PC-9 (cell line): ENCODE data around the gene ADARB2. TPM values are rescaled to one million over a fixed set of nuclear protein-coding genes. Genes with fewer than 3 reads are reported as not detected.

Source experiments
- BruUV-seq: library from RNA; stranded (reverse); fragments of 400-500 nt; replicated peaks from 2 replicates; lab custom pipeline; 2021; lab: Mats Ljungman, UMichigan
- CTCF ChIA-PET: fragments of 300-600 bp; sonication (Branson Sonifier 250); formaldehyde crosslinking; loops from one replicate; lab custom pipeline; 2022; ENCODE audit warnings: antibody characterized with exemption; lab: Charles Lee
- POLR2A ChIA-PET: fragments of 300-600 bp; sonication (Branson Sonifier 250); formaldehyde crosslinking; loops from one replicate; lab custom pipeline; 2022; ENCODE audit warnings: antibody characterized with exemption; ENCODE audit not compliant: unreplicated experiment; lab: Charles Lee
- DNase-seq, 2 experiments: peaks; one replicate each; pipeline versions ENCODE4 v3.0.0 to v3.0.0-alpha.2; 2015 to 2022; ENCODE audit warnings: mixed read lengths in 1 of 2
- H2AFZ ChIP-seq: fragments of 200-600 bp; sonication (generic); 2 replicates; pipeline ENCODE4 v1.8.1; 2017; ENCODE audit warnings: antibody characterized with exemption
- H3F3A ChIP-seq: fragments of 200-600 bp; sonication (generic); 2 replicates; pipeline ENCODE4 v1.8.1; 2017; ENCODE audit warnings: antibody characterized with exemption, mild to moderate bottlenecking, low read depth; ENCODE audit not compliant: insufficient read depth
- H3K27ac ChIP-seq: fragments of 200-600 bp; sonication (generic); 2 replicates; pipeline ENCODE4 v1.6.1; 2016; ENCODE audit warnings: mixed run types
- H3K27me3 ChIP-seq: fragments of 200-600 bp; sonication (generic); 2 replicates; pipeline ENCODE4 v1.6.1; 2016; ENCODE audit warnings: low read depth, mixed run types; ENCODE audit not compliant: insufficient read depth
- H3K36me3 ChIP-seq: fragments of 200-600 bp; sonication (generic); 2 replicates; pipeline ENCODE4 v1.6.1; 2016; ENCODE audit warnings: low read depth, mixed run types
- H3K4me1 ChIP-seq: fragments of 200-600 bp; sonication (generic); replicated peaks from 2 replicates; pipeline ENCODE4 v1.6.1; 2016; ENCODE audit warnings: mixed run types; ENCODE audit not compliant: insufficient read depth
- H3K4me2 ChIP-seq: fragments of 200-600 bp; sonication (generic); 2 replicates; pipeline ENCODE4 v1.6.1; 2017; ENCODE audit warnings: mixed run types
- H3K4me3 ChIP-seq: fragments of 200-600 bp; sonication (generic); 2 replicates; pipeline ENCODE4 v1.6.1; 2016; ENCODE audit warnings: mixed run types
- H3K79me2 ChIP-seq: fragments of 200-600 bp; sonication (generic); 2 replicates; pipeline ENCODE4 v1.6.1; 2017; ENCODE audit warnings: low read depth, mixed run types
- H3K9me2 ChIP-seq: fragments of 200-600 bp; sonication (generic); 2 replicates; pipeline ENCODE4 v1.8.1; 2017; ENCODE audit warnings: mild to moderate bottlenecking; ENCODE audit not compliant: insufficient read depth
- H3K9me3 ChIP-seq: fragments of 200-600 bp; sonication (generic); 2 replicates; pipeline ENCODE4 v1.8.1; 2016; ENCODE audit warnings: low read depth; ENCODE audit not compliant: insufficient read depth
- H4K20me1 ChIP-seq: fragments of 200-600 bp; sonication (generic); 2 replicates; pipeline ENCODE4 v1.8.1; 2017; ENCODE audit not compliant: insufficient read depth
- EZH2 ChIP-seq: fragments of 200-600 bp; sonication (generic); IDR thresholded peaks from 2 replicates; pipeline ENCODE4 v1.8.0; 2017; ENCODE audit warnings: antibody characterized with exemption, low read depth
- intact Hi-C: fragments of 100-400 bp; cut with micrococcal nuclease; formaldehyde crosslinking; loops from one replicate; pipeline ENCODE4 v1.10.0; 2022; ENCODE audit not compliant: unreplicated experiment
- total RNA-seq: library from RNA; stranded (reverse); gene quantifications from 2 replicates; pipeline ENCODE4 v1.2.3, GENCODE V29; 2021
- TF ChIP-seq, protein P1 (sequence below): fragments of 200-600 bp; sonication (generic); conservative IDR thresholded peaks from 2 replicates; pipeline ENCODE4 v1.6.1; 2017; ENCODE audit warnings: mixed run types, antibody characterized with exemption, mild to moderate bottlenecking, moderate library complexity

ADARB2 gene
- total RNA-seq, 1 experiment from 2014 or later: not detected

DNA sequence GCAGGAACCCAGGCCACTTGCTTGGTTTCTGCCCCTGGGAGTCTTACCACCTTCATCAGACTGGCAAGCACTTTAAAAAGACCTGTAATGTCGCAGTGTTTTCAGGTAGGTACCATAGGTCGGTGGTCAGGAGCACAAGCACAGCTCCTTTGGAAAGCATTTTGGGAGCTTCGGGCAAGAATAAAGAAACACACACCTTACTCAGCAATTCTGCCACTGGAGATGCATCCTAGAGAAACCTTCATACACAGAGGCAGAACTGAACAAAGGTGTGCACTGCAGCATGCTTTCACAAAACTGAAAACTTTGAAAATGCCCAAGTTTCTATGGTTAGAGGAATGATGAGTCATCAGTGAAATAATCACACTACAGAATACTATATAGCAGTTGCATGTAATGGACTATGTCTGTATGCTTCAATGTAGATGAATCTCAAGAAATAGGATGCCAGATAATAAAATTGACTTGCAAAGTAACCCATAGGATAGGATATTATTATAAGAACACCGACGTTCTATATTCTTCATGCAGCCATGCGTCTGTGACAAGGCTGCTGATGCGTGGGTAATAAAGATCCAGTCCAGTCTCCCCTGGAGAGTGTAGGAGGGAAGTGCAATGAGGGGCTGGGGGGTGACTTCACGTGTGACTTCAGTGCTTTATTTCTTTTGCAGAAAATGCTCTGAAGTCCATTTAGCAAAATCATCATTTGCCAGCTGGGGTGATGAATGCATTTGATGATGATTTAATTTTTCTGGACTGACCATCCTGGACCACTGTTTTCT, 371.6 kb downstream of the ADARB2 start:
- H3K4me2 ChIP-seq: no peak overlapping the region
- no peaks in the 10 kb centered on the region for H3K36me3 ChIP-seq
- BruUV-seq: no TSS peak
- H3K9me3 ChIP-seq: no peaks in the 10 kb centered on the region
- peaks cover 22% of the 10 kb centered on the region for H3K27me3 ChIP-seq
- no peaks in the 10 kb centered on the region for H3K9me2 ChIP-seq
- no peak overlapping the region for H3K27ac ChIP-seq
- no peaks in the 10 kb centered on the region for H3K79me2 ChIP-seq
- no peaks in the 10 kb centered on the region for H4K20me1 ChIP-seq
- DNase-seq: no peak
- intact Hi-C loops: no loop called here
- CTCF ChIA-PET: no interaction called here
- POLR2A ChIA-PET: no interaction called here
- no peak for TF ChIP-seq EZH2
- TF ChIP-seq, protein P1, sequence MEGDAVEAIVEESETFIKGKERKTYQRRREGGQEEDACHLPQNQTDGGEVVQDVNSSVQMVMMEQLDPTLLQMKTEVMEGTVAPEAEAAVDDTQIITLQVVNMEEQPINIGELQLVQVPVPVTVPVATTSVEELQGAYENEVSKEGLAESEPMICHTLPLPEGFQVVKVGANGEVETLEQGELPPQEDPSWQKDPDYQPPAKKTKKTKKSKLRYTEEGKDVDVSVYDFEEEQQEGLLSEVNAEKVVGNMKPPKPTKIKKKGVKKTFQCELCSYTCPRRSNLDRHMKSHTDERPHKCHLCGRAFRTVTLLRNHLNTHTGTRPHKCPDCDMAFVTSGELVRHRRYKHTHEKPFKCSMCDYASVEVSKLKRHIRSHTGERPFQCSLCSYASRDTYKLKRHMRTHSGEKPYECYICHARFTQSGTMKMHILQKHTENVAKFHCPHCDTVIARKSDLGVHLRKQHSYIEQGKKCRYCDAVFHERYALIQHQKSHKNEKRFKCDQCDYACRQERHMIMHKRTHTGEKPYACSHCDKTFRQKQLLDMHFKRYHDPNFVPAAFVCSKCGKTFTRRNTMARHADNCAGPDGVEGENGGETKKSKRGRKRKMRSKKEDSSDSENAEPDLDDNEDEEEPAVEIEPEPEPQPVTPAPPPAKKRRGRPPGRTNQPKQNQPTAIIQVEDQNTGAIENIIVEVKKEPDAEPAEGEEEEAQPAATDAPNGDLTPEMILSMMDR: no peak
- H3K4me3 ChIP-seq: no peak overlapping the region
- no peaks in the 10 kb centered on the region for H3K4me1 ChIP-seq
- H3F3A ChIP-seq: no peaks in the 10 kb centered on the region
- H2AFZ ChIP-seq: no peak overlapping the region

DNA sequence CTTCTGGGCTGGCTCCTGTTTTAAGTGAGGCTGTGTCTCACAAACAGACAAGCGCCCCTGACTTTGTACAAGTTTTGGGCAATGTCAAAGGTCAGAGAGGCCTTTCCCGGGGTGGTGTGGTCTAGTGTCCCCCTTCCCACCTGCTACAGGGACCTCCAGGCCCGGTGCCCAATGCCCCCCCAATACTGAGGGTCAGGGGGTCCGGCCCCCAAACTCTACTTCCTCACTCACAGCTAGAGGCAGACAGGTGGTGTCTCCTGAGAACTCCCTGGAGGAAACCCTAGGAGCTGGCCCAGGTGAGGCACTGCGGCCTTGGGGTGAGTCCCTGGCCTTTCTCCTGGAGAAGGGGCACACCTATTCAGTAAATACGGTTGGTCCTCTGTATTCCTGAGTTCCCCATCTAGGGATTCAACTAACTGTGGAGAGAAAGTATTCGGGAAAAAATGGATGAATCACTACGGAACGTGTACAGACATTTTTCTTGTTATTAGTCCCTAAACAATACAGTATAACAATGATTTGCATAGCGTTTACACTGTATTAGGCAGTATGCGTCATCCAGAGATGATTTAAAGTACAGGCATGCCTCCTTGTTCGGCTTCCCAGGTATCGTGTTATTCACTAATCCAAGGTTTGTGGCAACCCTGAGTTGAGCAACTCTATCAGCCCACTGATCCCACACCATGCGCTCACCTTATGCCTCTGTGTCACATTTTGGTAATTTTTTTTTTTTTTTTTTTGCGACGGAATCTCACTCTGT, 373.0 kb downstream of the ADARB2 start:
- TF ChIP-seq, protein P1: no peak
- TF ChIP-seq EZH2: no peak
- no peaks in the 10 kb centered on the region for H3K4me1 ChIP-seq
- no peaks in the 10 kb centered on the region for H3K36me3 ChIP-seq
- H2AFZ ChIP-seq: no peak overlapping the region
- no peaks in the 10 kb centered on the region for H3K9me3 ChIP-seq
- H3K9me2 ChIP-seq: no peaks in the 10 kb centered on the region
- H3F3A ChIP-seq: no peaks in the 10 kb centered on the region
- CTCF ChIA-PET: no interaction called here
- DNase-seq: no peak
- H3K27me3 ChIP-seq: peaks cover 28% of the 10 kb centered on the region
- POLR2A ChIA-PET: no interaction called here
- intact Hi-C loops: no loop called here
- no peak overlapping the region for H3K4me3 ChIP-seq
- no peaks in the 10 kb centered on the region for H3K79me2 ChIP-seq
- no peak overlapping the region for H3K4me2 ChIP-seq
- BruUV-seq: no TSS peak
- H3K27ac ChIP-seq: no peak overlapping the region
- H4K20me1 ChIP-seq: no peaks in the 10 kb centered on the region

DNA sequence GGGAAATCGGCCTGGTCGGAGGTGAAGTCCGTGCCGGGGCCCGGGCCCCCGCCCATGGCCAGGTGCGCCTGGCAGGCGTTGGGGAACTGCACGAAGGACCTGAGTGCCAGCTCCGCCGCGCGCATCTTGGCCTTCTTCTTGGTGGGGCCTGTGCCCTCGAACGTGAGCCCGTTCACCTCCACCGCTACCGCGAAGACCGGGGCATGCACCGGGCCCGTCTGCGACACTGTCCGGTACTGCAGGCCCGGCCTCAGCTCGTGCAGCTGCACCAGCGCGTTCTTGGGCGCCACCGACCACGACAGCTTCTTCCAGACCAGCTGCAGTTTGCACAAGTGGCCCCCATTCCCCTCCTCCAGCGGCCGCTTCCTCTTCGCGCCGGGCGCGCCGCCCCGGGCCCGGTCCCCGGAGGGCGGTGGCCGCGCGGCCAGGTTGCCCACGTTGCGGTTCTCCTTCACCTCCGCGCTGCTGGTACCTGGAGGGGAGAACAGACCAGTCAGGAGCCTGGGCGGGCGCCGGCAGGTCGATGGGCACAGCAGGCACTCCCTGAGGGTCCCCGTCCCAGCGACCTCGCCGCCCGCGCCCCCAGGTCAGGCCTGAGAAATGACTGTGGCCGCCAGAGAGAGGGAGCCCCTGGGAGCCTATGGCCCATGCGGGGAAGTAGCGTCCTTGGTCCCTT, 373.7 kb downstream of the ADARB2 start:
- BruUV-seq: no TSS peak
- H3K79me2 ChIP-seq: no peaks in the 10 kb centered on the region
- H4K20me1 ChIP-seq: no peaks in the 10 kb centered on the region
- H3K4me1 ChIP-seq: no peaks in the 10 kb centered on the region
- H3K4me3 ChIP-seq: no peak overlapping the region
- H3F3A ChIP-seq: no peaks in the 10 kb centered on the region
- no peaks in the 10 kb centered on the region for H3K9me2 ChIP-seq
- no peak overlapping the region for H3K27ac ChIP-seq
- H3K36me3 ChIP-seq: no peaks in the 10 kb centered on the region
- no peak overlapping the region for H2AFZ ChIP-seq
- H3K4me2 ChIP-seq: no peak overlapping the region
- peaks cover 33% of the 10 kb centered on the region for H3K27me3 ChIP-seq
- DNase-seq: no peak
- TF ChIP-seq EZH2: no peak
- TF ChIP-seq, protein P1: no peak
- intact Hi-C loops: no loop called here
- no peaks in the 10 kb centered on the region for H3K9me3 ChIP-seq
- POLR2A ChIA-PET: no interaction called here
- CTCF ChIA-PET: no interaction called here
